ENCODE measurements around the gene ARSB.
A peak's percentile ranks its signal among the peaks of the same experiment; 100 is the strongest.

ARSB gene

DNA sequence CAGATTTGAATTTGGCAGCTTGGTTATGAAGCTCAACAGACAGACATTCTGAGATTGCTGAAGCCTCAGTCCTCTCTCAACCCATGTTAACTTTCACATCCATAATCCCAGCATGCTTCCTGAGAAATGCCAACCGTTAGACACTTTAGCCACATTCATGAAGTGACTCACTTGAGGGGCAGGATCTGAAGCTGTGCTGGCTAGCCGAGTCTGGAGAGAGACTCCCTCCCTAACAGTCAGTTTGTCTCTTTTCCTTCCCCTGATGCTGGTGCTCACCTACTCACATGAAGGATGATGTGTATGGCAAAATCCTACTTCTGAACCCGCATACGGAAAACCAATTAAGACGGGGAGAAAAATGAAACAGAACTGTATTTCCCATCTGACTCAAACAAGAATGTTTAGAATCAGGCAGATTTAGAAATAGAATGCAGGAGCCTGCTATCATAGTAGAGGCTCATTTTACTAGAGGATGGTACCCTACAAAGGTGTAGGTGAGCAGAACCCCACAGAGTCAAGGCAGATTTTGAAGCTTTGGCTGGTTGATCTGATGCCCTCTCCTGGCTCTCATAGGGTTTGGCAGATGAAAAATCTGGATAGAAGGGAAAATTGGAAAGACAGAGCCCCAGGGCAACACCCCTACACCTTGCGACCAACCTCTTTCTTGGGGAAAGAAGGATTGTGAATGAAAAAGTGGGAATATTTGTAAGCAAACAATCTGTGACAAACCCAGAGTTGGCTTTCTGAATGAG lies 185.7 kb downstream of the ARSB start:
- DNase-seq, result no peak

DNA sequence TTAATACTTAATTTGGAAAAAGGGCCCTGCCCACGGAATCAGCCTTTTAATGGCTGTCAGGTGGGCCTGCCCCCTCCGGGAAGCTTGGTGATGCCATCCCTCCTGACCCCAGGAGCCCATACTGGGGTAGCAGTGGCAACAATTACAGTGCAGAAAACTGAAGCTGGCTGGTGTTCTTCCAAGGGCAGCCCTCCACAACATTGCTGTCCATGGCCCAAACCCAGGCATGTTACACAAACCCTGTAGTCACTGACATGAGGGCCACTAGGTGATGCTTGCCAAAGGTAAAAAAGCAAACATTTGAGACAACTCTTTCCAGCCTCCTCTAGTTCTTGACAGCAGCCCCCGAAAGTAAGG lies 186.5 kb downstream of the ARSB start:
- DNase-seq, result no peak

DNA sequence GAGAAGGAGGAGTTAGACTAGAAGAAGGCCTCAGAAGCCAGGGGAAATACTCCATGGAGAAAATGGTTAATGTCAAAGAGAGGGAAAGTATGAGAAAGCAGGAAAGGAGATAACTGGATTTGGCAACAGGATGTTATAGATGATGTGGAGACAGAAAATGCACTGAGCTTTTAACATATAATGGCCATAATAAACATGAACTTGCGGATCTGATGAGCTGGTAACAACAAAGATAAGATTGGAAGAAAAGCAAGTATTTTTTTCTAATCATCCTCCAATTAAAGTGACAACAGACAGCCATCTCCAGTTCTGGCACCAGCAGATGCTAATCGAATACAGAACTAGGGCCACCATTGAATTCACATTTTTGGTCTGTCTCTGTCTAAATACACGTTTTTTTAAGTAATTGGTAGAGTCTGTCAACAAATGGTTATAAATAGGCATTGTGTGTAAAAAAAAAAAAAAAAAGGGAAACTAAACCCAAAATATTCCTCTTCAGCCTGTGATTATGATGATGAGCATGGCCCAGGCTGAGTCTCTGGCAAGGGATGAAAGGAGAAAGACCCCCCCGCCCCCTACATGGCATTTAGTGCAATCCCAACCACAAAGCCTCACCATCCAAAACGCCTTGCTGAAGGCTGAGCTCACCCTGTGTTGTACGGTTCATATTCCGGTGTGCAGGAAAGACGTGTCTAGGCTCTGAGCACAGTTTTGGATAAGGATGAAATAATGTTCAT lies 187.0 kb downstream of the ARSB start:
- DNase-seq, result no peak

DNA sequence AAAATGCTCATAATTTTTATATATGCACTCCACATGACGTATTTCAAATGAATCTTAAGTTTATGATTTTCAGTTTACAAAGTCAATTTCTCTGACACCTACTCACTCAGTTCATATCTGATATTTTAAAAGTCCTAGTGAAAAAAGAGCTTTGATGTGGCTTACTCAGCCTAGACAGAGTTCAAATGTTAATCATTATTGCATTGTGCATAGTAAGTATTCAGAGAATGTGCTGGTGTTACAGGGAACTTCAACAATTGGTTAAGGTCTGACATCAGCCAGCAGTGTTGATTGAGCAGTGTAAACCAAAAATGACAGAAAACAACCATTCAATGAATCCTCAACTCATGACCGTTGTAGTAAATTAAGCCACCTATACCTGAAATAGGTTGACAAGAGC lies 189.4 kb downstream of the ARSB start:
- no peak for DNase-seq

DNA sequence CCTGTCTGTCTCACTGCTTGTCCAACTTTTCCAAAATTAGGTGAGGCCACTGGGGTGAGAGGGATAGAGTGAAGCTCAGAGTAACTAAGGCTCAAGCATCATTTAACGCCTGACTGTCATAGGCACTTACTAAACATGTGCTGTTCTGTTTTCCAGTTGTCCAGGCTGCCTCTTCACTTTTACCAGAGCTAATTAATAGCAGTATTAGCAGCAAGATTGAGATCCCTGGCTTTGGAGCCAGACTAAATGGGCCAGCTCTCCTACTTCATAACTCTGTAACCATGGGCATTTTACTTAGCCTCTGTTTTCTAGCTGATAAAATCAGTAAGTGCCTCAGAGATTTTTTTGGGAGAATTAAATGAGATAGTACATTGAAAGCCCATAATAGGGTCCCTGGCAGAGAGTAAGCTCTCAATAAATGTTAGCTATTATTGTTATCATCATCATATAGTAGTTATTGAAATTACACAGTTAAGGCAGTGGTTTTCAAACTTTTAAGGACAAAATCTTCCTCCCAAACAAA lies 190.4 kb downstream of the ARSB start:
- no peak for DNase-seq

DNA sequence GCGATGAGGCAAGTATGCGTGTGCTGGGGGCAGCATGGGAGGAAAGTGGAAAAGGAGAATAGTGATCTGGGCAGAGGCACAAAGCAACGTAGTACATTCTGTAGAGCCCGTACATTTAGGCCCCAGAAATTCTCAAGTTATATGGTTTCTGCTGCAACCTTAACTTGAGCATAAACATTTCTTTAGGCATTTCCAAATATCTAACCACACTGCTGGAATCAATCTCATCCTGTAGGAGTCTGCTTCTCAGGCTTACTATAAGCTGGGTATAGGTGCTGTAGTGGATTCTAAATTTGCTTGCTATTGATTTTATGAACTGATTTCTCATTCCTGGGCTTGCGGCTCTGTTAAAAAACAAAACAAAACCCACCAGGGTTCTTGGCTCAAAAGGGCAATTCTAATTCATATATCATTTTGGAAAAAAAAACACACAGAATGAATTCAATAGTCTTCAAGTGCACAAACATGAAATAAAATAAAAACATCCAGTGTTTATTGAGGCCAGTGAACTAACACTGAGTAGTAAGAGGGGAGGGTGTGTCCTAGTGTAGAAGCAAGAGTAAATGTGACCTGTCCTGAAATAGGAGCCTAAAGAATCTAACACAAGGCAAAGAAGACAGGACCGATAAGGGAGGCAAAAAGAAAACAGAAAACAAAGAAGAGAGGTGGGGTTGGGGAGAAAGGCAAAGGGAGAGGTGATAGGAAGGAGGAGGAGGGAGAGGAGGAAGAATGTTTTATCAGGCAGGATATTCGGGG lies 191.0 kb downstream of the ARSB start:
- no peak for DNase-seq

DNA sequence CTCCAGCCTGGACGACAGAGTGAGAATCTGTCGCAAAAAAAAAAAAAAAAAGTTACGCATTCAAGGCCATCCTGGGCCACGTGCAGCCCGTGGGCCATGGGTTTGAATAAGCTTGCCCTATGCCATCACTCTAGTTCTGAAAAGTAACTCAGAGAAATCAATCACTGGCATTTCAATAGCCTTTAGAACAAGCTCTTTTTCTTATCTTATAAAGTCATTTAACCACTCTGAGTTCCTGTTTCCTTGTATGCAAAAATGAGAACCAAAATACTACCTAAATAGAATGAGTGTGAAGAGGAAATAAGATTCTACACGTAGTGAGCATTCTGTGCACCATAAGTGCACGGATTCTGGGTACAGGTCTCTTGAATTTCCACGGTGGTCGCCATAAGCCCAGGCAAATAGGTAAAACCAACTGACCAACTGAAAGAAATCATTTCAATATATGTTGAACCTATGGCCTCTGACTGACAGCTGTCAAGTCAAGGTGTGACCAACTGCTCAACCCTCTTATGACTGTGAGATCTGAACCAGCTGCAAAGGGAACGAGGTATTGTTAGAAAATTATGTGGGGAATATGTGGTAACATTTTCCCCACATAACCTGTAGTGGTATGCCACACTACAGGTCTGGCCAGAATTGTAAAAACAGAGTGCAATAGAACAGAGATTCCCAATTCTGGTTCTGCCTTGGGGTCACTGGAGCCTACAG lies 192.6 kb downstream of the ARSB start:
- no peak for DNase-seq

DNA sequence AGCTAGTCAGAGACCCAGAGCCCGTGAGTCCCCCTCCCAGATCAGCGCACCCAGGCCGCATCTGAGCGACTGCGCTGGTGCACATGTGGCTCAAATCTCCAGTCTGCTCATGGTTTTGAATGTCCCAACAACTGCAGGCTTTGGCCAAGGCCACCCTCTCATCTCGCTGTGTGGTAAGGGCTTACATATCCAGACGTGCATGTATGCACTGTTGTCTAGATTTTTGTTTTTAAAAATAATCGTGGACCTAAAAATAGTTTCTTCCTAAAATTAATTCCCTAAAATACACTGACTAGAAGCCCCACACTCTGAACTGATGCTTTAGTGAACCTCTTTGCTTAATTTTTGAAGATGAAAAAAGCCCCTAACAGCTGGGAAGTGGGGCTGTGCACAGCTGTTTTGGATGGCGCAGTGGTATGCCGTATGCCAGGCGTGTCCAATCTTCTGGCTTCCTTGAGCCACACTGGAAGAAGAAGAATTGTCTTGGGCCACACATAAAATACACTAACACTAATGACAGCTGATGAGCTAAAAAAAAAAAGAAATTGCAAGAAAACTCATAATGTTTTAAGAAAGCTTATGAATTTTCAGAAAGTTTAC lies 193.5 kb downstream of the ARSB start:
- no peak for DNase-seq

DNA sequence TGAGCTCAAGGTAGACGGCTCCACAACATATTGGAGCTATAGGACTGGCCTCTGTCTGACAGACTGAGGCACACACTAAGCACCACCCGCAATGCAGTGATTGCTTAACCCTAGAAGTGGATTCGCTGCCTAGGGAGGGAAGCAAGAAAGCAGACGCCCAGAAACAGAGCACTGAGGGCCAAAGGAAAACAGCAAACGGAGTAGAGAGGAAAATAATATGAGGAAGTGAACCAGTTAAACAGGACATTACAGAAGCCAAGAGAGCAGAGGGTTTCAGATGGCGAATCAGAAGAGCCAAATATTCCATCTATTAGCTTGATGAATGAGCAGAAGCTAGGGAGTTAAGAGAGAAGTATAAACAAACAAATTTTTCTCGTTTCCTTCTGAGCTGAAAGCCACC lies 197.3 kb downstream of the ARSB start:
- DNase-seq, result no peak

DNA sequence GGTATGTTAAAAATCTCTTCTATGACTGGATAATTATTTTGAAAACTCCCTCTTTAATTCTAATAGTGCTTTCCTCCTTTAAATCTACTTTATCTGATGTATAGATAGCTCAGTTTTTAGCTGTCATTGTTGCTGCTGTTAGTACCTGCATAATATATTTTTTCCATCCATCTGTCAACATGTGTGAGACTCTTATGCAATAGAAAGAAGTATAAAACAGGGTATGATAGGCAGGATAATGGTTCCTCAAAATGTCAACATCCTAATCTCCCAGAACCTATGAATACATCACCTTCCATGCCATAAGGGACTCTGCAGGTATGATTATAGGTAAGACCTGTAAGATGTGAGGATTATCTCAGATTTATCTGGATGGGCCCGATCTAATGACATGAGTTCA lies 199.7 kb downstream of the ARSB start:
- DNase-seq, result no peak

DNA sequence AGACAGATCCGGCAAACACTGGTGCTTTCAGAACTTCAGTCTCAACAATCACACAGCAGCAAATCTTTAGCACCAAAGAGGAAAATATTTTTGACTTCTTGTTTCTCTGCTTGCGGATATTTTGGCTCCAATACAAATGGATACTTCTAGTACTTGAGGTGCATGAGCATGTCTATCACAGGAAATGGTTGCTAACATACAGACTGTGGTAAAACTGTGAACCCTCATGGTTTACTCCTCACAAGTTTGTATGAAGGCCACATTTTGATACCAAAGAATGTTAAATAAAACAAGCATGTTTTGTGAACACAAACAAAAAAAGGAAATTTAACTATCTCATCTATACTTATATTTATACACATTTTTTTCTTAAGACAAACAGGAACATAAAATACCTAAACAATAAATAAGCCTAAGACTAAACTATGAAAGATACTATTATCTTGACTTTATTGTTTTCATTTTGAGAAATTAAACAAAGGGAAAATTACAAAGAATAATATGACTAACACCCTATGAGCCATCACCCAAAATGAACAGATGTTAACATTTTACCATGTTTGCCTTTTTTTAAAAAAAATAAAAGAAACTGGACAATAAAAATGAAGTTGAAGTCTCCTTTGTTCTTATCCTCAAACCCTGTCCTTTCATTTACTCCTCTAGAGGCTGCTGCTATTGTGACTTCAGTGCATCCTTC lies 201.5 kb downstream of the ARSB start:
- no peak for DNase-seq

DNA sequence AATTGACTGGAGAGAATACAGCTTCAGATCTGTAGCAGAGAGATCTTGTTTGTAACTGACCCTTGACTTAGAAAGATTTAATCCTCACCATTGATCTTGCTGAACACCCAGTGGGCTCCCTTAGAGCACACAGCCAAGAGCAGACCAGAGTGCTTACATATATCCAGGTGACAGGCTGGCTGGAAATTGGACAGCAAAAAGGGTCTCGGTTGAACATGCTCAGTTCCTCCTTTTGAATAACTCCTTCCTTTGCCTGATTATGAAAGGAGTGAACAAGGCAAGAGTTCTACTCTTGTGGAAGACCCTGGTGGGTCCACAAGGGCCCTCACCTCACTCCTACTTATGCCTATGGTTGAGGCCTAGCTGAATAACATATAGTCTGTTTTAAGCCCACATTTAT lies 202.4 kb downstream of the ARSB start:
- DNase-seq, result no peak

DNA sequence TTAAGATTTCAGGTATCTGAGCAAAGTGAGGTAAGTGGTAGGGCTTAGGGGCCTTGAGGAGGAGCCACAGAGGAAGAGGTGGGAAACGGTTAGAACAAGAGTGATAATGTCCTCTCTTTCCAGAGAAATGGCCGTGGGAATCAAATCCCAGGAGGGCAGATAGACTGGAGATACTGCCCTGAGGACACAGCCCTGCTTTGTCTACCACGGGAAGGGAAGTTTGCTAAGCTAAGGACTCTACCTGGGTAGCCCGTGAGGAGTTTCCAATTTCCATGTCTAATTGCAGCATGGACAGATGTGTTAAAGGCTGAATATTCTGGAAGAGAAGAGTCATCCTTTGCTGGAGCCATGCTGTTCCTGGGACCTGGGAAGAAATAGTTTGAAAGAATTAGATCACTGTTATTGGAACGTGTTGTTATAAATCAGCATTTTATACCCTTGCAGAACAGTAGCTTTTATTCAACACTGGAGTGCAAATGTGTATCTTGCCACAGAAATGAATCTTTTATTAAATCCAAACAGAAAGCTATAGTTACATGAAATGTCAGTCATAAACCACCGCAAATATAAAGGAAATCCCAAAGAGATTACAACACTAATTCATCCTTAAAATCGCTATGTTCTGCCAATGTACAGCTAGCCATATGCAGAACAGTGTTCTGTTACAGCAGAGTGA lies 203.4 kb downstream of the ARSB start:
- DNase-seq, result peak; percentile 28

DNA sequence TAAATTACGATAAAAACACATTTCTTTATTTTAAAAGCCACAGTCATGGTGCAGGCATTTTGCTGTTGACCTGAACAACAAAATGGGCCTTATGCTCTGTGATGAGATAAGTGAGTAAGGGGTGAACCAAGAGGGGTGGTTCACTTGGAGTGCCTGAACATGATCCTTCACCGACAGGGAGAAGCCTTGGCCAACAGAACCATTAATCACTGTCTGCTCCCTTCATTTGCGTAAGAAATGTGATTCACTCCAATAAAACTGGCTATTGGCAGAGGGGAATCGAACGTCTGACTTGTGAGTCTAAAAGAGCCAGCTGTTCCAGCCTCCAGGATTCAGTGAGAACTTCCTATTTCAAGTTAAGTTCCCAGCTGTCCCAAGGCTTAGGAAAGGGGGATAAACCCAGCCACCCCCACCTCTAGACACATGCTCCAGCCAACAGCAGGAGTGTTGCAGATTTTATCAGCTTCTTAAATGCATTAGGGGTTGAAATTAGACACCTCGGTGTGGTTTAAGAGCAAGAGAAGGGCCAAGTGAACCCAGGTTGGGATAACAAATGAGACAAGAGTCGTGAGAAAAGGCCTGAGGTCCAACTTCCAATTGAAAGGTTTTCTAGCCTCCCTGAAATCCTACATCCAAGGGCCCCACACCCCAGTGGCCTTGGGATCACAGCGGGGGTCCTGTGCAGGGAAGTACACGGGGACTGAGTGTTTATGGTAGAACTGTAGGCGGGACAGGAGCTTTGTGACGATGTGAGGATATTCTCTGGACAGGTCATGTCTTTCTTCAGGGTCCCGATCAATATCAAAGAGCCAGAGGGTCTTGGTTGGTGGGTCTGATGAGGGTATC lies 205.1 kb downstream of the ARSB start:
- peak; percentile 30 for DNase-seq

DNA sequence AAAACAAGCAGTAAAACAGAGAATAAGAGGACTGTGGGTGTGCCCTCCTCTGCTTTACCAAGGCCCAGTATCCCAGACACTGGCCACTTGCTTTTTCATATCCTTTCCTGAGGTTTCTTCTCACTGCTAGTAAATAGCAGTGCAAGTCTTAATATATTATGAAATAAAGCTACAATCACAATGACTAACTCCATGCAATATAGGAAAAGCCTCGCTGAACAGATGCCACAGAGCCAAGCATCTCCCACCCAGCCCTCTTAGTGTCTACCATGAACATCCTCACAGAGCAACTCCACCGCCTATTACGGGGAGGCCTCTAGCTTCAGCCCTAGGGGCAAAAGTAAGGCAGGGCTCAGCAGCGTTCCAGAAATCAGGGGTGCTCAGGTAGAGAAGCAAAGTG lies 205.8 kb downstream of the ARSB start:
- DNase-seq, result no peak

DNA sequence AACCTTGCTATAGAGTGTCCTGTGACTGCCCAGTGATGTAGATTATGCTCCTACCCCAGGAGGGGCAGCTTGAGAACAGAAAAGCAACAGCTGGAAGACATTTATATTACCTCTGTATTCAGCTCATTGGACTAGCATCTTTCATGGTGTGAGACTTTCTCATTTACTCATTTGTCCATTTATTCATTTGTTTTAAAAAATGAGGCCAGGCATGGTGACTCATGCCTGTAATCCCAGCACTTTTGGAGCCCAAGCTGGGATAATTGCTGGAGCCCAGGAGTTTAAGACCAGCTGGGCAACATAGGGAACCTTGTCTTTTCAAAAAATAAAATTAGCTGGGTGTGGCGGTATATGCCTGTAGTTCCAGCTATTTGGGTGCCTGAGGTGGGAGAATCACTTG lies 206.6 kb downstream of the ARSB start:
- DNase-seq, result peak; percentile 74

DNA sequence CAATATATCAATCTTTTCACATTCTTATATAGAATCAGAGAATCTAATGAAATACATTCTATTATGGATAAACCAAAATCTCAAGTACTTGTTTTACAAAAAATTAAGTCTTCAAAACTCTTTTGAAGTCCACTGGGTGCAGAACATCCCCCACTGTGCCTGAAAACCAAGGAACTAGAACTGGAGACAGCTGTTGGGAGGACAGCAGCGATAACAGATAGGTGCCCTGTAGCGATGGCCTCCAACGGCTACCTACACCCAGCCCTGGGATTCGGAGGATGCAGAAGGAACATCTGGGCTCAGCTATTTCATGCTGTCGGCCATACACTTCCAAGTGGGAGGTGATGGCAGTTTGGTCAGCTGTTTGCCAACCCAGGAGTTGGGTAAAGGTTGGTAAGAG lies 207.2 kb downstream of the ARSB start:
- DNase-seq, result no peak

DNA sequence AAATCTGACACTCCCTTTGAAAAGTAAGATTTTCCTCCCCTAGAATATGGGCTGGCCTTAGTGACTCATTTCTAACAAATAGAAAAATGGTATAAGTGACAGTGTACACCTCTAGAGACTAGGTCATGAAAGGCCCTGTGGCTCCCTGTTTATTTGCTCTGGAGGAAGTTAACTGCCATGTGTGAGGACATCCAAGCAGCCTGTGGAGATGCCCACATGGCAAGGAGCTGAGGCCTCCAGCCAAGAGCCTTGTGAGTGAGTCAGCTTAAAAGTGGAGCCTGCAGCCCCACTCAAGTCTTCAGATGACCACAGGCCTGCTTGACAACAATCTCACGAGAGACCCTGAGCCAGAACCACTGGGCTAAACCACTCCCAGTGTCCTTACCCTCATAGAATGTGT lies 208.5 kb downstream of the ARSB start:
- peak; percentile 14 for DNase-seq

DNA sequence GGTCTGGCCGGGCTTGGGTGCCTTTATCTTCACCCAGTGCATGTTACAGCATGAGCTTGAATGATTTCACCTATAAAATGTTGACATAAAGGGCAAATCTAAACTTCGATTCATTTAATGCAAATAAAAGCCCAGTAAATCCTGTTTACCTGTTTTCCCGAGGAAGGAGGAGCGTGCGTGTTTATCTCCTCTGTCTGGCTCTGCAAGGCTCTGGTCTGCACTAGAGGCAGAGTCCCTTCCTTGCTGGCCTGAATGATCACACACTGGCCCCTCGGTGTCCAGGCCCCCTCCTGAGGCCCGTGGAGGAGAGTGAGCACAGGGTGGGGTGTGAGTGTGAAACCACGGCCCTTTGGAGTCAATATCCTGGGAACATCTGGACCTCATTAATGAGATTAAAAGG lies 211.5 kb downstream of the ARSB start:
- DNase-seq, result no peak

All from NCI-H69 (cell line).